Measurements from ENCODE around the gene SPATS2L.
A peak's percentile ranks its signal among the peaks of the same experiment; 100 is the strongest.

The SPATS2L gene

DNA sequence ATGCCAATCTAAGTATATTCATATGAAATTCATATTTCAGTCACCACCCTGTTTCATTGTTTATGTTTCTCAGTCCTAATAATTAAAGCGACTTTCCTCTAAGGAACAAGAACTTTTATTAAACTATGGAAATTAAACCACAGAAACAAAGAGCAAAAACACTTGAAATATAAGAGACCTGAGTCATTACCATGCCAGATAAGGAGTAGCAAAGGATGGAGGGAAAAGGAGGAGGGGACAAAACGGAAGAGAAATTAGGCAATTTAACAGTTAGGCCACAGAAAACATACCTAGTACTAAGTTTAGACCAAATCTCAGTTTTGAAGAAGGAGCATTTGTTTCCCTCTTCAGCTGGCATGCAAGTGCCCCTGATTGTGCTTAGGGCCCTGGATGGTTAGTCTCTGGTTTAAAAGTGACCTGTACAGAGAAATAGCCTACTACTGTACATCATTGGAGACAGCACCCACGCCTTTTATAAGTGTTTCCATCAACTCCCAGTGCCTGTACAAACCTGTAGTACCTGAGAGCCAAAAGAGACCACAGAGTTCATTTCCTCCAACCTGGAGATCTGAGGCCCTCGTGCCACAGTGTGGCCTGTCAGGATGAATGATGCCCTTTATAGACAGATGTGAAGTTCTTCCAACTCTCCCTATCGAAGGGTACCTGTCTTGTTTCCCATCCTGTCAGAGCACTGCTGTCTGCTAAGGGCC, 74.5 kb downstream of the SPATS2L start:
- DNase-seq (ENCODE audit: low read depth): peak; percentile 44
- TF ChIP-seq, protein P1, sequence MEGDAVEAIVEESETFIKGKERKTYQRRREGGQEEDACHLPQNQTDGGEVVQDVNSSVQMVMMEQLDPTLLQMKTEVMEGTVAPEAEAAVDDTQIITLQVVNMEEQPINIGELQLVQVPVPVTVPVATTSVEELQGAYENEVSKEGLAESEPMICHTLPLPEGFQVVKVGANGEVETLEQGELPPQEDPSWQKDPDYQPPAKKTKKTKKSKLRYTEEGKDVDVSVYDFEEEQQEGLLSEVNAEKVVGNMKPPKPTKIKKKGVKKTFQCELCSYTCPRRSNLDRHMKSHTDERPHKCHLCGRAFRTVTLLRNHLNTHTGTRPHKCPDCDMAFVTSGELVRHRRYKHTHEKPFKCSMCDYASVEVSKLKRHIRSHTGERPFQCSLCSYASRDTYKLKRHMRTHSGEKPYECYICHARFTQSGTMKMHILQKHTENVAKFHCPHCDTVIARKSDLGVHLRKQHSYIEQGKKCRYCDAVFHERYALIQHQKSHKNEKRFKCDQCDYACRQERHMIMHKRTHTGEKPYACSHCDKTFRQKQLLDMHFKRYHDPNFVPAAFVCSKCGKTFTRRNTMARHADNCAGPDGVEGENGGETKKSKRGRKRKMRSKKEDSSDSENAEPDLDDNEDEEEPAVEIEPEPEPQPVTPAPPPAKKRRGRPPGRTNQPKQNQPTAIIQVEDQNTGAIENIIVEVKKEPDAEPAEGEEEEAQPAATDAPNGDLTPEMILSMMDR (IDR thresholded peaks at IDR 0.05; ENCODE audit: insufficient read depth, low read depth, low read length, missing control alignments): no peak
- H3K4me3 ChIP-seq (ENCODE audit: low read length): no peak overlapping the region

DNA sequence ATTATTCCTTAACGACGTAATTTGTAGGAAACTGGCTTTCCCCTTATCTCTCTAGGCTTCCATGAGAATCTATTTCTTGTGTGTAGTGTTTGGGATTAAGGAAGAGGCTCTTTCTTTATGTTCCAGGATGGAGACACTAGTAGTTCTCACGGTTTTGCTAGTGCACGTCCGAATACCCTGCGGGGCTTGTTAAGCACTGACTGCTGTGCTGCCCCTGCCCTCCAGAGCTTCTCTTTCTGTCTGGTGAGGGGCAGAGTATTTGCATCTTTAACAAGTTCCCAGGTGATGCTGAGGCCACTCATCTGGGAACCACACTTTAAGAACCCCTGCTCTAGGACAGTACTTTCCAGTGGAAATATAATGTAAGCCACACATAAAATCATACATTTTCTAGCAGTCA, 76.4 kb downstream of the SPATS2L start:
- DNase-seq (ENCODE audit: low read depth): no peak
- TF ChIP-seq, protein P1 (IDR thresholded peaks at IDR 0.05; ENCODE audit: insufficient read depth, low read depth, low read length, missing control alignments): no peak
- no peak overlapping the region for H3K4me3 ChIP-seq (ENCODE audit: low read length)

DNA sequence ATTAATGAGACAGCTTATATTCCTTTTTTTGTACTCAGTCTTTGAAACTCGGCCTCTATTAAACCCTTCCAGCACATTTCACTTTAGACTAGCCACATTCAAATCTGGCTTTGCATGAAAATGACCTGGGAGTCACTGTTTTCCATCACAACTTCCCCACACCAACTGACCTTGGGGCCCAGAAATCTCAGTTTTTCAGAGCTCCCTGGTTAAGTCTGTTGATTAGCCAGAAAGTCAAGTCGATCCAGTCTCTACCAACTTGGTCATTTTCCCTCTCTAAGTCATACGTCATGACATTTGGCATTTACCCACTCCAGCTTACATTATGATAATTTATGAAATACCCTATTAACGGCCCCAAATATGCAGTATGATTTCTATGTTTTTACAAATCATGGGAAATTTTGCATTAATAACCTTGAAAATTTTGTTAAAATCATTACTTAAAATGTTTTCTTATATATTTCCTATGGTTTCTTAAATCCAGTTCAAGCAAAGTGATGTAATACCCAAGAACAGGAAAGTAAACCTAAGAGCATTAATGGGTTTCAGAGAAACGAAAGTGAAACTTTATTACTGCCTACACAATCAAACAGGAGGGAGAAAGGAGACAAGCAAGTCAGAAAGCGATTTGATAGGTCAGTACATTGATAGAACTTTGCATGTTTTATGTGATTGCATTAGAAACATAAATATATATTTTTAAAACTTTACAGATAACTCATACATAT, 77.1 kb downstream of the SPATS2L start:
- H3K4me3 ChIP-seq (ENCODE audit: low read length): peak overlapping the region; percentile 4
- peak; percentile 48 for DNase-seq (ENCODE audit: low read depth)
- TF ChIP-seq, protein P1 (IDR thresholded peaks at IDR 0.05; ENCODE audit: insufficient read depth, low read depth, low read length, missing control alignments): no peak

DNA sequence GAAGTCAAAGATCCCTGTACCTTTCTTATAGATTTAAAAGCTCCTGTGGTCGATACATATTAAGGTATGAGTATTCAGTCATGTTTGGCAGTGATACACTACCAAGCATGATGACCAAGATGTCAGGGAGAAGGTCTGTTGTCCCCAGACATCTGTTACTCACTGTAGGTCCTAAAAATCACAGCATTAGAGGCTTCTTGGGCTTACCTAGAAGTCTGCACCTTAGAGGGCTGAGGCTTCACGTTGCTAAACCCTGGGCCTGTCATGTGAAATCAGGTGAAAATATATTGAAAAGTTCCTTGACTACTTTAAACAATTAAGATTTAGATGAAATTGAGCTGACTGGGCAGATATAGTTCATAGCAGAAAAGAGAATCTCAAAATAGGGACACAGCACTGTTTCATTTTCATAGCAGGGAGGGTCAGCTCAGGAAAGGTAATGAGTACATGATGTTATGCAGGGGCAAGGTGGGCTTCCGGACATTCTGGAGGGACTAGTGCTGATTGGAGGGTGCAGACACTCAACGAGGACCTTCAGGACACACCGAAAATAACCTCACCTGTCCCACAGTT, 78.7 kb downstream of the SPATS2L start:
- TF ChIP-seq, protein P1 (IDR thresholded peaks at IDR 0.05; ENCODE audit: insufficient read depth, low read depth, low read length, missing control alignments): no peak
- no peak for DNase-seq (ENCODE audit: low read depth)
- H3K4me3 ChIP-seq (ENCODE audit: low read length): no peak overlapping the region

DNA sequence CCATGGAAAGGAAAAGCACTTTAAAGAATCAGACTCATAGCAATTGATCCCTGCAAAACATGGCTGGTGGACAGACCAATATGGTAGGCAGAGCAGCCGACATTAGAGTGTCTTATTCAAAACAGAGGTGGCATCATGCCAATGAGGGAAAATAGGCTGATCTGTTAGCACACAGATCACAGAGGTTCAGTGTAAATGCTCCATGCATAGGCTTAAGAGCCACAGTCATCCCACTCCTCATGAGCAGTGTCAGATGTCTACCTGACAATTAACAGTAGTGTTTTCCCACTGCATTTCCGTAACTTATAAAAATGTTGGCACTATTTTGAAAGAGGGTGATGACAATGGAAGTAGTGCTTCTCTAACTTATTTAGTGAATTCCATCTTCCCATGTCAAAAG, 86.7 kb downstream of the SPATS2L start:
- DNase-seq (ENCODE audit: low read depth): no peak
- TF ChIP-seq, protein P1 (IDR thresholded peaks at IDR 0.05; ENCODE audit: insufficient read depth, low read depth, low read length, missing control alignments): no peak
- H3K4me3 ChIP-seq (ENCODE audit: low read length): no peak overlapping the region

DNA sequence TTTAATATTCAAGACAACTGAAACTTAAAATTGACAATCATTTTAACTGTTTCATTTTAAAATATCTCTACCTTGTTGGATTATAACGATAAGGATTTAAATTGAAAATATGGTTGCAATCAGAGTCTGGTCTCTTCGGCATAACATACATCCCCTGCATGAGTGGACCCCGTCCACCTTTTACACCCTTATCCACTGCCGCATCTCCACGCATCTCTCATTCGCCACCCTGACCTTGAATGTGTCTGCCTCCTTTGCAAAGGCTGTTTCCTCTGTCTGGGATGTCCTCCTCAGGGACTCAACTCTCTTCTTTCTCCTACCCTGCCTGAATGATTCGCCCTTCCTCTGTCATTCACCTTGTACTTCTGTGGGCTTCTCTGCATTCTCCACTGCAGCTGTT, 87.6 kb downstream of the SPATS2L start:
- TF ChIP-seq, protein P1 (IDR thresholded peaks at IDR 0.05; ENCODE audit: insufficient read depth, low read depth, low read length, missing control alignments): no peak
- DNase-seq (ENCODE audit: low read depth): no peak

More for the DNA sequence above, 87.6 kb downstream of the SPATS2L start:
- no peak overlapping the region for H3K4me3 ChIP-seq (ENCODE audit: low read length)
